Keratinocyte (primary cell): ENCODE results near the gene GRM7. TPM values are rescaled to one million over a fixed set of nuclear protein-coding genes. Genes with fewer than 3 reads are reported as not detected.

Experiments used
- DNase-seq: peaks from one replicate; pipeline ENCODE4 v3.0.0-alpha.2; 2011; ENCODE audit warnings: low read depth, missing footprints, low spot score
- FAIRE-seq: peaks from 2 replicates; lab custom pipeline; 2011; peaks lifted over from hg19 to GRCh38; lab: Jason Lieb, UNC
- H2AFZ ChIP-seq: 2 replicates; pipeline ENCODE4 v1.6.0; 2012; ENCODE audit warnings: low read length, control low read depth, inconsistent platforms; ENCODE audit not compliant: control insufficient read depth
- H3K27ac ChIP-seq: 2 replicates; pipeline ENCODE4 v1.5.1; 2011; ENCODE audit warnings: low read length; ENCODE audit not compliant: control insufficient read depth, insufficient read depth
- H3K27me3 ChIP-seq: 3 replicates; pipeline ENCODE4 v1.6.0; 2011; ENCODE audit warnings: low read length; ENCODE audit not compliant: control insufficient read depth, insufficient read depth; ENCODE audit errors: extremely low read depth
- H3K36me3 ChIP-seq, 2 experiments: 2 replicates in 1 of 2; 3 replicates in 1 of 2; pipeline ENCODE4 v1.5.1; 2011; ENCODE audit warnings: low read length in 2 of 2, mild to moderate bottlenecking in 1 of 2; ENCODE audit not compliant: control insufficient read depth in 2 of 2, insufficient read depth in 2 of 2; ENCODE audit errors: extremely low read depth in 1 of 2
- H3K4me1 ChIP-seq: 3 replicates; pipeline ENCODE4 v1.5.1; 2011; ENCODE audit warnings: low read length; ENCODE audit not compliant: control insufficient read depth, insufficient read depth; ENCODE audit errors: extremely low read depth
- H3K4me2 ChIP-seq: 3 replicates; pipeline ENCODE4 v1.6.0; 2011; ENCODE audit warnings: low read depth, low read length; ENCODE audit not compliant: control insufficient read depth, insufficient read depth; ENCODE audit errors: extremely low read depth
- H3K4me3 ChIP-seq, 3 experiments: fragments of 200-600 bp in 1 of 3; sonication (generic) in 1 of 3; 2 replicates in 2 of 3; 3 replicates in 1 of 3; pipeline ENCODE4 v1.5.1; 2011 to 2016; ENCODE audit warnings: low read length in 3 of 3, mild to moderate bottlenecking in 3 of 3, control low read depth in 2 of 3, inconsistent platforms in 1 of 3, low read depth in 1 of 3, mixed read lengths in 1 of 3, mixed run types in 1 of 3, moderate library complexity in 1 of 3; ENCODE audit not compliant: control insufficient read depth in 2 of 3, insufficient read depth in 2 of 3; ENCODE audit errors: extremely low read depth in 1 of 3
- H3K79me2 ChIP-seq: 2 replicates; pipeline ENCODE4 v1.6.0; 2012; ENCODE audit warnings: low read length; ENCODE audit not compliant: control insufficient read depth, insufficient read depth
- H3K9ac ChIP-seq: 3 replicates; pipeline ENCODE4 v1.6.0; 2011; ENCODE audit warnings: low read length; ENCODE audit not compliant: control insufficient read depth, insufficient read depth; ENCODE audit errors: extremely low read depth
- H3K9me1 ChIP-seq: 3 replicates; pipeline ENCODE4 v1.6.0; 2011; ENCODE audit warnings: low read length; ENCODE audit not compliant: control insufficient read depth, insufficient read depth; ENCODE audit errors: extremely low read depth
- H3K9me3 ChIP-seq: 2 replicates; pipeline ENCODE4 v1.5.1; 2012; ENCODE audit warnings: low read depth, low read length; ENCODE audit not compliant: control insufficient read depth
- H4K20me1 ChIP-seq: 3 replicates; pipeline ENCODE4 v1.6.0; 2011; ENCODE audit warnings: low read length; ENCODE audit not compliant: control insufficient read depth, insufficient read depth; ENCODE audit errors: extremely low read depth
- CTCF ChIP-seq, 3 experiments: IDR thresholded peaks in 1 of 3; conservative IDR thresholded peaks in 1 of 3; optimal IDR thresholded peaks in 1 of 3; 2 replicates in 2 of 3; 3 replicates in 1 of 3; pipeline versions ENCODE3 to v1.5.1; 2011; ENCODE audit warnings: low read length in 3 of 3, mild to moderate bottlenecking in 3 of 3, moderate library complexity in 2 of 3, control low read depth in 1 of 3, inconsistent platforms in 1 of 3; ENCODE audit not compliant: insufficient read depth in 2 of 3; ENCODE audit errors: extremely low read depth in 1 of 3
- EZH2 ChIP-seq: IDR thresholded peaks from one replicate; pipeline ENCODE4 v1.6.1; 2012; ENCODE audit warnings: inconsistent platforms, mild to moderate bottlenecking, low read length, moderate library complexity
- dilution Hi-C: fragments of 300-500 bp; cut with MboI; formaldehyde crosslinking; loops from one replicate; pipeline ENCODE4 v1.7.0; 2020; ENCODE audit warnings: low sequenced_read_pairs; ENCODE audit not compliant: extremely low pct_ligation_motif_present
- polyA plus RNA-seq, 5 experiments: library from polyadenylated mRNA; depleted of rRNA in 3 of 5; stranded (reverse) in 3 of 5; stranded (forward) in 1 of 5; unstranded in 1 of 5; fragments of >200 nt; gene quantifications; 1 replicate in 1 of 5; 2 replicates in 3 of 5; 3 replicates in 1 of 5; pipeline versions ENCODE4 v1.2.1 to v1.2.3, GENCODE V29; 2011 to 2012; ENCODE audit warnings: missing spikeins in 2 of 5, low read depth in 1 of 5, low replicate concordance in 1 of 5

Gene GRM7
- polyA plus RNA-seq, 1 donor (not counting 4 experiments of a cell fraction or from before 2014, with no cell fraction given) = not detected

GRCh38 chr3:7401418-7401817, 540.5 kb downstream of the GRM7 start:
- H2AFZ ChIP-seq = no peak overlapping the region
- H3K4me2 ChIP-seq = no peak overlapping the region
- H3K36me3 ChIP-seq = no peaks in the 10 kb centered on the region
- H4K20me1 ChIP-seq = no peaks in the 10 kb centered on the region
- dilution Hi-C loops = no loop called here
- no peak overlapping the region for H3K9ac ChIP-seq
- no peaks in the 10 kb centered on the region for H3K9me3 ChIP-seq
- no peaks in the 10 kb centered on the region for H3K4me1 ChIP-seq
- H3K27ac ChIP-seq = no peak overlapping the region
- H3K4me3 ChIP-seq = no peak overlapping the region
- no peak for DNase-seq
- FAIRE-seq = no peak
- no peaks in the 10 kb centered on the region for H3K27me3 ChIP-seq
- H3K79me2 ChIP-seq = no peaks in the 10 kb centered on the region
- H3K9me1 ChIP-seq = no peaks in the 10 kb centered on the region
- TF ChIP-seq CTCF (optimal IDR thresholded peaks at IDR 0.05 in 1 of 3, IDR thresholded peaks at IDR 0.05 in 1 of 3, conservative IDR thresholded peaks at IDR 0.05 in 1 of 3; ENCODE audit: extremely low read depth in 1 of 3, insufficient read depth in 2 of 3, low read length in 3 of 3) (no peak), EZH2 (no peak)

GRCh38 chr3:7407107-7407506, 546.2 kb downstream of the GRM7 start:
- Histone ChIP-seq H3K9ac (no peak overlapping the region), H3K9me1 (no peaks in the 10 kb centered on the region), H3K4me1 (no peaks in the 10 kb centered on the region), H2AFZ (no peak overlapping the region), H3K27ac (no peak overlapping the region), H3K79me2 (no peaks in the 10 kb centered on the region), H3K4me2 (no peak overlapping the region), H3K9me3 (no peaks in the 10 kb centered on the region), H4K20me1 (no peaks in the 10 kb centered on the region), H3K36me3 (no peaks in the 10 kb centered on the region), H3K4me3 (no peak overlapping the region), H3K27me3 (no peaks in the 10 kb centered on the region)
- no peak for FAIRE-seq
- DNase-seq = no peak
- dilution Hi-C loops = no loop called here
- no peak for TF ChIP-seq CTCF (optimal IDR thresholded peaks at IDR 0.05 in 1 of 3, IDR thresholded peaks at IDR 0.05 in 1 of 3, conservative IDR thresholded peaks at IDR 0.05 in 1 of 3; ENCODE audit: extremely low read depth in 1 of 3, insufficient read depth in 2 of 3, low read length in 3 of 3)
- no peak for TF ChIP-seq EZH2
